Naive thymus-derived CD8-positive, alpha-beta T cell (primary cell): ENCODE data around the gene ATG3. TPM values are rescaled to one million over a fixed set of nuclear protein-coding genes. Genes with fewer than 3 reads are reported as not detected.
"Not testable (repeated sequence)": the region's sequence is repeated elsewhere in the genome, so short reads cannot be mapped to it uniquely, and the experiment has no call there.

Source experiments
- ATAC-seq, 2 donors: fragments of 150-1000 bp; cut with Tn5 transposase in 1 of 2; sonication (Bioruptor Pico), chemical (Tn5 transposase) in 1 of 2; 1 replicate in 1 of 2; 2 replicates in 1 of 2; pipeline ENCODE4 v1.10.0; 2021; ENCODE audit warnings: mild to moderate bottlenecking in 2 of 2, moderate library complexity in 2 of 2
- POLR2A ChIA-PET: fragments of 350-600 bp; sonication (Branson Sonifier 250); formaldehyde crosslinking; loops from one replicate; lab custom pipeline; 2021; ENCODE audit warnings: antibody characterized with exemption; lab: Charles Lee
- DNase-seq, 10 donors: peaks; one replicate each; pipeline versions ENCODE4 v3.0.0 to v3.0.0-alpha.2; 2020 to 2022
- H3K27ac Mint-ChIP-seq, 10 donors: one replicate each; pipeline ENCODE4 v1.8.0; 2020 to 2022; ENCODE audit warnings: mild to moderate bottlenecking in 10 of 10, mixed read lengths in 10 of 10, moderate library complexity in 4 of 10, inconsistent platforms in 1 of 10
- H3K27me3 Mint-ChIP-seq, 5 donors: one replicate each; pipeline ENCODE4 v1.8.0; 2021 to 2022; ENCODE audit warnings: mixed read lengths in 5 of 5
- H3K36me3 Mint-ChIP-seq, 3 donors: one replicate each; pipeline ENCODE4 v1.8.0; 2020 to 2022; ENCODE audit warnings: mixed read lengths in 3 of 3, mild to moderate bottlenecking in 2 of 3, inconsistent platforms in 1 of 3
- H3K4me1 Mint-ChIP-seq, 4 donors: one replicate each; pipeline ENCODE4 v1.8.0; 2021 to 2022; ENCODE audit warnings: mixed read lengths in 4 of 4
- H3K4me3 Mint-ChIP-seq, 10 donors: one replicate each; pipeline ENCODE4 v1.8.0; 2020 to 2022; ENCODE audit warnings: mild to moderate bottlenecking in 10 of 10, mixed read lengths in 10 of 10, moderate library complexity in 6 of 10, inconsistent platforms in 1 of 10
- H3K9me3 Mint-ChIP-seq, 9 donors: one replicate each; pipeline ENCODE4 v1.8.0; 2020 to 2022; ENCODE audit warnings: mixed read lengths in 9 of 9, mild to moderate bottlenecking in 3 of 9, inconsistent platforms in 1 of 9, moderate library complexity in 1 of 9
- polyA plus RNA-seq, 3 donors: library from polyadenylated mRNA; unstranded; fragments of 300-500 nt; fragmentation: Illumina TruSeq; gene quantifications; one replicate each; pipeline ENCODE4 v1.2.3, GENCODE V29; 2021
- total RNA-seq, 8 experiments: library from RNA in 2 of 8; stranded (reverse) in 2 of 8; gene quantifications; one replicate each; pipeline ENCODE4 v1.2.3 and lab custom pipeline; 2021 to 2026

Gene ATG3
- total and polyA plus RNA-seq, 5 experiments from 2014 or later, result 49.7 to 78.1 (median 73.4) TPM

- DNase-seq (no peak), ATAC-seq (no peak)
- Mint-ChIP-seq H3K36me3 (peaks cover 4 to 90% (median 57%) of the 10 kb centered on the region in 3 donors), H3K4me1 (peaks cover 4 to 21% (median 13%) of the 10 kb centered on the region in 4 donors), H3K27me3 (no peaks in the 10 kb centered on the region), H3K4me3 (no peak overlapping the region), H3K9me3 (no peaks in the 10 kb centered on the region), H3K27ac (peak overlapping the region in 3 of 10 donors; percentile 13 to 65 (median 22))
- POLR2A ChIA-PET, result no interaction called here
These were observed 24.0 kb upstream of the ATG3 start for GRCh38 chr3:112585782-112586181.

- H3K4me1 Mint-ChIP-seq, result peaks cover 4 to 28% (median 8%) of the 10 kb centered on the region in 4 donors
- H3K27me3 Mint-ChIP-seq, result no peaks in the 10 kb centered on the region
- H3K4me3 Mint-ChIP-seq, result no peak overlapping the region
- DNase-seq (no peak), ATAC-seq (no peak)
- no peak overlapping the region for H3K27ac Mint-ChIP-seq
- POLR2A ChIA-PET, result no interaction called here
- no peaks in the 10 kb centered on the region for H3K9me3 Mint-ChIP-seq
- H3K36me3 Mint-ChIP-seq, result peaks cover 0 to 89% (median 37%) of the 10 kb centered on the region in 3 donors
These were observed 21.3 kb upstream of the ATG3 start for GRCh38 chr3:112583105-112583504.

- Mint-ChIP-seq H3K9me3 (no peaks in the 10 kb centered on the region), H3K4me3 (no peak overlapping the region), H3K36me3 (peaks cover 0 to 83% (median 33%) of the 10 kb centered on the region in 3 donors), H3K27me3 (no peaks in the 10 kb centered on the region), H3K4me1 (peaks cover under 1 to 24% (median 5%) of the 10 kb centered on the region in 4 donors), H3K27ac (peak overlapping the region in 1 of 10 donors; percentile 32)
- DNase-seq, result peak in 2 of 10 donors; percentile 21 to 30
- ATAC-seq, result no peak
- POLR2A ChIA-PET, result interaction anchor here (1.0 kb wide), 1 partner anchor 21 kb away, joined by 3 read pairs; the partner anchor contains the start of genes ATG3 and SLC35A5
These were observed 20.6 kb upstream of the ATG3 start for GRCh38 chr3:112582244-112582874.

- no peak for ATAC-seq
- Mint-ChIP-seq H3K36me3 (peaks cover 4 to 71% (median 16%) of the 10 kb centered on the region in 3 donors), H3K4me3 (no peak overlapping the region), H3K27ac (peak overlapping the region in 1 of 10 donors; percentile 9), H3K9me3 (no peaks in the 10 kb centered on the region), H3K27me3 (no peaks in the 10 kb centered on the region), H3K4me1 (peaks cover 0 to 13% (median 2%) of the 10 kb centered on the region in 4 donors)
- POLR2A ChIA-PET, result no interaction called here
- no peak for DNase-seq
These were observed 17.9 kb upstream of the ATG3 start for GRCh38 chr3:112579697-112580096.

- Mint-ChIP-seq H3K27ac (peak overlapping the region in 3 of 10 donors; percentile 9 to 56 (median 29)), H3K36me3 (peaks cover 4 to 68% (median 14%) of the 10 kb centered on the region in 3 donors), H3K9me3 (no peaks in the 10 kb centered on the region), H3K27me3 (no peaks in the 10 kb centered on the region), H3K4me3 (no peak overlapping the region), H3K4me1 (peaks cover 0 to 13% (median 2%) of the 10 kb centered on the region in 4 donors)
- no peak for ATAC-seq
- POLR2A ChIA-PET, result no interaction called here
- DNase-seq, result no peak
These were observed 17.5 kb upstream of the ATG3 start for GRCh38 chr3:112579232-112579631.

GRCh38 chr3:112572701-112573100 lies 10.9 kb upstream of the ATG3 start:
- POLR2A ChIA-PET, result no interaction called here
- no peaks in the 10 kb centered on the region for H3K27me3 Mint-ChIP-seq
- no peak for ATAC-seq
- H3K27ac Mint-ChIP-seq, result peak overlapping the region in 2 of 10 donors; percentile 15 to 58
- H3K9me3 Mint-ChIP-seq, result no peaks in the 10 kb centered on the region
- peaks cover 2 to 16% (median 10%) of the 10 kb centered on the region in 4 donors for H3K4me1 Mint-ChIP-seq
- no peak overlapping the region for H3K4me3 Mint-ChIP-seq
- no peak for DNase-seq
- peaks cover 11 to 63% (median 23%) of the 10 kb centered on the region in 3 donors for H3K36me3 Mint-ChIP-seq

GRCh38 chr3:112569265-112569664 lies 7.5 kb upstream of the ATG3 start:
- DNase-seq (no peak), ATAC-seq (no peak)
- POLR2A ChIA-PET, result no interaction called here
- Mint-ChIP-seq H3K4me3 (no peak overlapping the region), H3K36me3 (peaks cover 15 to 70% (median 36%) of the 10 kb centered on the region in 3 donors), H3K9me3 (no peaks in the 10 kb centered on the region), H3K27me3 (no peaks in the 10 kb centered on the region), H3K27ac (peak overlapping the region in 2 of 10 donors; percentile 30 to 35), H3K4me1 (peaks cover 11 to 28% (median 22%) of the 10 kb centered on the region in 4 donors)

- ATAC-seq (no peak), DNase-seq (no peak)
- Mint-ChIP-seq H3K4me3 (no peak overlapping the region), H3K36me3 (peaks cover 15 to 66% (median 39%) of the 10 kb centered on the region in 3 donors), H3K4me1 (peaks cover 14 to 32% (median 26%) of the 10 kb centered on the region in 4 donors), H3K27me3 (no peaks in the 10 kb centered on the region), H3K27ac (peak overlapping the region in 2 of 10 donors; percentile 17 to 54), H3K9me3 (no peaks in the 10 kb centered on the region)
- POLR2A ChIA-PET, result no interaction called here
These were observed 6.9 kb upstream of the ATG3 start for GRCh38 chr3:112568642-112569041.

GRCh38 chr3:112564940-112565305 lies 3.2 kb upstream of the ATG3 start:
- POLR2A ChIA-PET, result no interaction called here
- DNase-seq, result no peak
- Mint-ChIP-seq H3K4me3 (no peak overlapping the region), H3K4me1 (peaks cover 15 to 52% (median 45%) of the 10 kb centered on the region in 4 donors), H3K9me3 (no peaks in the 10 kb centered on the region), H3K27me3 (no peaks in the 10 kb centered on the region), H3K36me3 (peaks cover 8 to 39% (median 19%) of the 10 kb centered on the region in 3 donors), H3K27ac (peak overlapping the region in 1 of 10 donors; percentile 4)
- no peak for ATAC-seq

- DNase-seq, H3K9me3 Mint-ChIP-seq, POLR2A ChIA-PET, ATAC-seq, H3K27me3 Mint-ChIP-seq: not testable (repeated sequence)
- Mint-ChIP-seq H3K36me3 (peaks cover 8 to 34% (median 17%) of the 10 kb centered on the region in 3 donors), H3K27ac (peak overlapping the region in 2 of 10 donors; percentile 16 to 60), H3K4me1 (peaks cover 16 to 57% (median 50%) of the 10 kb centered on the region in 4 donors), H3K4me3 (peak overlapping the region in 2 of 10 donors; percentile 11 to 27)
These were observed 2.6 kb upstream of the ATG3 start for GRCh38 chr3:112564247-112564939.

- Mint-ChIP-seq H3K4me1 (peaks cover 16 to 55% (median 50%) of the 10 kb centered on the region in 4 donors), H3K4me3 (peak overlapping the region; percentile 92 to 100 (median 96)), H3K27ac (peak overlapping the region; percentile 82 to 100 (median 98)), H3K27me3 (no peaks in the 10 kb centered on the region), H3K9me3 (no peaks in the 10 kb centered on the region), H3K36me3 (peaks cover 8 to 38% (median 19%) of the 10 kb centered on the region in 3 donors)
- ATAC-seq, result peak; percentile 54 to 61
- POLR2A ChIA-PET, result interaction anchor here (0.8 to 1.4 kb wide), 8 partner anchors 11 to 1135 kb away, joined by 3 to 7 read pairs (median 3); partner anchors contain the start of genes SPICE1 and USF3
- peak in 1 of 10 donors; percentile 74 for DNase-seq
These were observed 353 bp downstream of the ATG3 start for GRCh38 chr3:112561484-112561733.

- Mint-ChIP-seq H3K27me3 (no peaks in the 10 kb centered on the region), H3K4me3 (peak overlapping the region; percentile 92 to 100 (median 96)), H3K4me1 (peaks cover 12 to 58% (median 49%) of the 10 kb centered on the region in 4 donors), H3K9me3 (no peaks in the 10 kb centered on the region), H3K36me3 (peaks cover 7 to 35% (median 19%) of the 10 kb centered on the region in 3 donors), H3K27ac (peak overlapping the region; percentile 82 to 100 (median 98))
- peak; percentile 11 to 13 for ATAC-seq
- DNase-seq, result peak in 9 of 10 donors; percentile 45 to 80 (median 66)
- POLR2A ChIA-PET, result interaction anchor here (0.7 to 1.4 kb wide), 7 partner anchors 10 to 1135 kb away, joined by 3 to 7 read pairs (median 3); partner anchors contain the start of gene USF3
These were observed 860 bp downstream of the ATG3 start for GRCh38 chr3:112560721-112561483.
